IMR-90 (cell line): ENCODE results near the gene BTBD9. TPM values are rescaled to one million over a fixed set of nuclear protein-coding genes. Genes with fewer than 3 reads are reported as not detected.

Experiments
- ATAC-seq: fragments of 200-7000 bp; cut with Tn5 transposase; 2 replicates; pipeline ENCODE4 v1.9.1; 2020; ENCODE audit warnings: low read depth, mild to moderate bottlenecking, moderate library complexity
- BruUV-seq: library from RNA; stranded (reverse); fragments of 400-500 nt; replicated peaks from 2 replicates; lab custom pipeline; 2021; lab: Mats Ljungman, UMichigan
- CTCF ChIA-PET: fragments of 300-600 bp; formaldehyde crosslinking; extraction: SDS; loops from one replicate; lab custom pipeline; 2021; ENCODE audit warnings: antibody characterized with exemption; lab: Yijun Ruan, JAX
- POLR2A ChIA-PET: fragments of 300-600 bp; sonication (Branson Sonifier 250); formaldehyde crosslinking; loops from one replicate; lab custom pipeline; 2022; ENCODE audit warnings: antibody characterized with exemption; ENCODE audit not compliant: unreplicated experiment; lab: Charles Lee
- DNase-seq: peaks from one replicate; pipeline ENCODE4 v3.0.0; 2013
- H2AFZ ChIP-seq: replicated peaks from 2 replicates; pipeline ENCODE3; 2013; ENCODE audit warnings: low read length, mild to moderate bottlenecking; ENCODE audit not compliant: poor library complexity
- H2AK5ac ChIP-seq: 2 replicates; pipeline ENCODE4 v1.6.1; 2013; ENCODE audit warnings: low read depth, low read length, inconsistent platforms
- H2AK9ac ChIP-seq: replicated peaks from 2 replicates; pipeline ENCODE3; 2013; ENCODE audit warnings: mild to moderate bottlenecking, low read depth, low read length, moderate library complexity; ENCODE audit not compliant: poor library complexity
- H2BK120ac ChIP-seq: 2 replicates; pipeline ENCODE4 v1.6.1; 2013; ENCODE audit warnings: low read depth, low read length, inconsistent platforms
- H2BK15ac ChIP-seq: 3 replicates; pipeline ENCODE4 v1.6.1; 2013; ENCODE audit warnings: low read depth, low read length, inconsistent platforms
- H2BK20ac ChIP-seq: 2 replicates; pipeline ENCODE4 v1.6.1; 2013; ENCODE audit warnings: low read depth, mild to moderate bottlenecking, inconsistent platforms, low read length, moderate library complexity
- H2BK5ac ChIP-seq: 2 replicates; pipeline ENCODE4 v1.6.1; 2013; ENCODE audit warnings: mild to moderate bottlenecking, low read depth, low read length, inconsistent platforms; ENCODE audit not compliant: poor library complexity, severe bottlenecking
- H3K14ac ChIP-seq: replicated peaks from 2 replicates; pipeline ENCODE4 v1.6.1; 2013; ENCODE audit warnings: low read depth, low read length, inconsistent platforms
- H3K18ac ChIP-seq: 2 replicates; pipeline ENCODE4 v1.6.1; 2013; ENCODE audit warnings: low read depth, low read length, control low read depth
- H3K23ac ChIP-seq: 2 replicates; pipeline ENCODE4 v1.6.1; 2013; ENCODE audit warnings: low read depth, low read length, inconsistent platforms
- H3K27ac ChIP-seq: 2 replicates; pipeline ENCODE4 v1.5.1; 2013; ENCODE audit warnings: mild to moderate bottlenecking, control low read depth, low read length; ENCODE audit not compliant: insufficient read depth
- H3K27me3 ChIP-seq: 2 replicates; pipeline ENCODE4 v1.6.1; 2013; ENCODE audit warnings: low read length; ENCODE audit not compliant: control insufficient read depth, insufficient read depth
- H3K36me3 ChIP-seq: 2 replicates; pipeline ENCODE4 v1.6.1; 2013; ENCODE audit warnings: low read length, mixed read lengths; ENCODE audit not compliant: control insufficient read depth, insufficient read depth
- H3K4ac ChIP-seq: 2 replicates; pipeline ENCODE4 v1.6.1; 2013; ENCODE audit warnings: low read depth, low read length, inconsistent platforms
- H3K4me1 ChIP-seq: 2 replicates; pipeline ENCODE4 v1.6.1; 2013; ENCODE audit warnings: low read length, mixed read lengths; ENCODE audit not compliant: control insufficient read depth, insufficient read depth
- H3K4me2 ChIP-seq: 2 replicates; pipeline ENCODE4 v1.6.1; 2013; ENCODE audit warnings: low read depth, mild to moderate bottlenecking, control low read depth, low read length, moderate library complexity
- H3K4me3 ChIP-seq: 2 replicates; pipeline ENCODE4 v1.5.1; 2013; ENCODE audit warnings: low read depth, mild to moderate bottlenecking, control low read depth, low read length, moderate library complexity; ENCODE audit not compliant: insufficient read depth
- H3K56ac ChIP-seq: 2 replicates; pipeline ENCODE4 v1.6.1; 2013; ENCODE audit warnings: low read length, inconsistent platforms; ENCODE audit not compliant: insufficient read depth; ENCODE audit errors: extremely low read depth
- H3K79me1 ChIP-seq, 2 experiments: 2 replicates each; pipeline ENCODE4 v1.6.1; 2013; ENCODE audit warnings: low read length in 2 of 2, inconsistent platforms in 1 of 2, low read depth in 1 of 2
- H3K9ac ChIP-seq: 2 replicates; pipeline ENCODE4 v1.6.1; 2013; ENCODE audit warnings: low read depth, low read length, control low read depth
- H3K9me1 ChIP-seq: 2 replicates; pipeline ENCODE4 v1.6.1; 2013; ENCODE audit warnings: low read length, inconsistent platforms; ENCODE audit not compliant: insufficient read depth
- H3K9me3 ChIP-seq: 2 replicates; pipeline ENCODE4 v1.6.1; 2013; ENCODE audit warnings: low read length; ENCODE audit not compliant: control insufficient read depth, insufficient read depth
- H4K20me1 ChIP-seq: 2 replicates; pipeline ENCODE4 v1.6.1; 2013; ENCODE audit warnings: low read length, inconsistent platforms; ENCODE audit not compliant: insufficient read depth
- H4K5ac ChIP-seq: 2 replicates; pipeline ENCODE4 v1.6.1; 2013; ENCODE audit warnings: mild to moderate bottlenecking, low read depth, low read length, control low read depth
- H4K8ac ChIP-seq, 2 experiments: 2 replicates each; pipeline ENCODE4 v1.6.1; 2013; ENCODE audit warnings: low read depth in 2 of 2, low read length in 2 of 2, control low read depth in 1 of 2, inconsistent platforms in 1 of 2
- H4K91ac ChIP-seq: 2 replicates; pipeline ENCODE4 v1.6.1; 2013; ENCODE audit warnings: low read depth, low read length, inconsistent platforms; ENCODE audit not compliant: insufficient read depth
- CEBPB ChIP-seq: IDR thresholded peaks from 2 replicates; pipeline ENCODE4 v1.6.1; 2012; ENCODE audit warnings: low read depth, low read length, improper control_type of control experiment
- CHD1 ChIP-seq: IDR thresholded peaks from 2 replicates; pipeline ENCODE4 v1.6.1; 2012; ENCODE audit warnings: low read depth, low read length, improper control_type of control experiment
- FOS ChIP-seq: fragments of 150-350 bp; IDR thresholded peaks from 2 replicates; pipeline ENCODE4 v1.6.1; 2016; ENCODE audit warnings: low read depth, low read length
- MAFK ChIP-seq: IDR thresholded peaks from 2 replicates; pipeline ENCODE4 v1.6.1; 2012; ENCODE audit warnings: low read depth, low read length, improper control_type of control experiment
- MAZ ChIP-seq: IDR thresholded peaks from 2 replicates; pipeline ENCODE4 v1.6.1; 2012; ENCODE audit warnings: low read depth, mild to moderate bottlenecking, low read length, improper control_type of control experiment, moderate library complexity, borderline replicate concordance
- MXI1 ChIP-seq: IDR thresholded peaks from 2 replicates; pipeline ENCODE4 v1.6.1; 2012; ENCODE audit warnings: low read depth, mild to moderate bottlenecking, low read length, moderate library complexity, borderline replicate concordance
- NFE2L2 ChIP-seq: fragments of 150-350 bp; IDR thresholded peaks from 2 replicates; pipeline ENCODE4 v1.6.1; 2016; ENCODE audit warnings: low read depth, mild to moderate bottlenecking, low read length
- RAD21 ChIP-seq: IDR thresholded peaks from 2 replicates; pipeline ENCODE4 v1.6.1; 2012; ENCODE audit warnings: low read length, improper control_type of control experiment
- RCOR1 ChIP-seq: IDR thresholded peaks from 2 replicates; pipeline ENCODE4 v1.6.1; 2012; ENCODE audit warnings: mild to moderate bottlenecking, low read length, improper control_type of control experiment; ENCODE audit not compliant: insufficient replicate concordance
- RFX5 ChIP-seq: IDR thresholded peaks from 2 replicates; pipeline ENCODE4 v1.8.0; 2012; ENCODE audit warnings: low read depth, mild to moderate bottlenecking, low read length, moderate library complexity
- WGBS, 2 experiments: methylation state at CpG; one replicate each; pipeline versions ENCODE4 v1.1.5 to v1.1.7; 2013; ENCODE audit warnings: missing lambda C conversion rate in 2 of 2; ENCODE audit not compliant: insufficient read length in 1 of 2; ENCODE audit errors: extremely low coverage in 2 of 2; 5-methylcytosine and 5-hydroxymethylcytosine counted together
- dilution Hi-C: fragments of 300-500 bp; cut with HindIII; formaldehyde crosslinking; loops from one replicate; pipeline ENCODE4 v1.14.3; 2018; ENCODE audit warnings: low sequenced_read_pairs; ENCODE audit not compliant: unreplicated experiment
- in situ Hi-C: fragments of 300-500 bp; cut with MboI; formaldehyde crosslinking; loops from 3 replicates; pipeline ENCODE4 v1.14.3; 2019; ENCODE audit warnings: low sequenced_read_pairs, inconsistent platforms, mixed read lengths
- intact Hi-C: fragments of 100-400 bp; cut with micrococcal nuclease; formaldehyde crosslinking; loops from 2 replicates; pipeline ENCODE4 v1.10.0; 2022
- polyA plus RNA-seq, 3 experiments: library from polyadenylated mRNA; depleted of rRNA; stranded (reverse); fragments of >200 nt; gene quantifications; 2 replicates each; pipeline ENCODE4 v1.2.3, GENCODE V29; 2012; ENCODE audit warnings: low replicate concordance in 1 of 3
- total RNA-seq: library from RNA; depleted of rRNA; stranded (reverse); fragments of >200 nt; gene quantifications from 2 replicates; pipeline ENCODE4 v1.2.3, GENCODE V29; 2012
- TF ChIP-seq, protein P1 (sequence below): fragments of 150-350 bp; IDR thresholded peaks from 2 replicates; pipeline ENCODE4 v1.6.1; 2017; ENCODE audit warnings: mild to moderate bottlenecking, antibody characterized with exemption, low read length, low read depth

BTBD9 gene
- total and polyA plus RNA-seq, 2 of the 4 experiments (the other 2 are of a cell fraction), result 4.1 to 22.0 TPM

- TF ChIP-seq CHD1, result no peak
- TF ChIP-seq MAFK, result no peak
- TF ChIP-seq NFE2L2, result no peak
- TF ChIP-seq, protein P1, sequence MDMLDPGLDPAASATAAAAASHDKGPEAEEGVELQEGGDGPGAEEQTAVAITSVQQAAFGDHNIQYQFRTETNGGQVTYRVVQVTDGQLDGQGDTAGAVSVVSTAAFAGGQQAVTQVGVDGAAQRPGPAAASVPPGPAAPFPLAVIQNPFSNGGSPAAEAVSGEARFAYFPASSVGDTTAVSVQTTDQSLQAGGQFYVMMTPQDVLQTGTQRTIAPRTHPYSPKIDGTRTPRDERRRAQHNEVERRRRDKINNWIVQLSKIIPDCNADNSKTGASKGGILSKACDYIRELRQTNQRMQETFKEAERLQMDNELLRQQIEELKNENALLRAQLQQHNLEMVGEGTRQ, result no peak
- TF ChIP-seq RFX5, result no peak
- no peak for TF ChIP-seq RAD21
- no peak for TF ChIP-seq MXI1
- no peak for TF ChIP-seq MAZ
- TF ChIP-seq RCOR1, result no peak
- TF ChIP-seq CEBPB, result no peak
- no peak for TF ChIP-seq FOS
- CTCF ChIA-PET, result no interaction called here
- no CpG with 5 or more reads among the region's 1 CpG for WGBS, 2 experiments
- no peaks in the 10 kb centered on the region for H3K79me1 ChIP-seq
- no peak overlapping the region for H4K91ac ChIP-seq
- H4K8ac ChIP-seq, result no peak overlapping the region
- H2BK120ac ChIP-seq, result no peak overlapping the region
- no peaks in the 10 kb centered on the region for H3K9me1 ChIP-seq
- no peak overlapping the region for H3K4me3 ChIP-seq
- intact Hi-C loops, result no loop called here
- in situ Hi-C loops, result no loop called here
- H3K14ac ChIP-seq, result no peak overlapping the region
- H3K56ac ChIP-seq, result no peak overlapping the region
- no peak overlapping the region for H3K4ac ChIP-seq
- peaks cover 3% of the 10 kb centered on the region for H3K4me1 ChIP-seq
- H3K4me2 ChIP-seq, result no peak overlapping the region
- H3K18ac ChIP-seq, result no peak overlapping the region
- H3K9ac ChIP-seq, result no peak overlapping the region
- H2AK5ac ChIP-seq, result no peak overlapping the region
- H2AFZ ChIP-seq, result no peak overlapping the region
- no peak overlapping the region for H2BK5ac ChIP-seq
- ATAC-seq (no peak), DNase-seq (no peak)
- H3K27ac ChIP-seq, result no peak overlapping the region
- H2BK15ac ChIP-seq, result no peak overlapping the region
- no TSS peak for BruUV-seq
- POLR2A ChIA-PET, result interaction anchor here (0.6 kb wide), 1 partner anchor 331 kb away, joined by 4 read pairs; no protein-coding TSS in a partner anchor
- no peak overlapping the region for H2BK20ac ChIP-seq
- H2AK9ac ChIP-seq, result no peak overlapping the region
- no peak overlapping the region for H4K5ac ChIP-seq
- no peaks in the 10 kb centered on the region for H3K27me3 ChIP-seq
- H4K20me1 ChIP-seq, result no peaks in the 10 kb centered on the region
- H3K36me3 ChIP-seq, result no peaks in the 10 kb centered on the region
- no peaks in the 10 kb centered on the region for H3K9me3 ChIP-seq
- dilution Hi-C loops, result no loop called here
- H3K23ac ChIP-seq, result no peak overlapping the region
Measured at GRCh38 chr6:38371881-38372280, 267.8 kb downstream of the BTBD9 start.
